Inflammatory macrophage treated with lipopolysaccharide for 4 hours (primary cell): ENCODE data around the gene DMD.
A peak's percentile ranks its signal among the peaks of the same experiment; 100 is the strongest.

ENCODE experiments used
- DNase-seq: peaks from one replicate; pipeline ENCODE4 v3.0.0-alpha.2; 2020

DMD gene

GRCh38 chrX:31132821-31133241 lies 2078.5 kb downstream of the DMD start:
- no peak for DNase-seq

- DNase-seq, result no peak
Measured at GRCh38 chrX:31130457-31131220, 2080.7 kb downstream of the DMD start.

GRCh38 chrX:31128855-31129254 lies 2082.5 kb downstream of the DMD start:
- DNase-seq, result peak; percentile 45

- DNase-seq, result no peak
Measured at GRCh38 chrX:31127716-31128115, 2083.6 kb downstream of the DMD start.

- DNase-seq, result no peak
Measured at GRCh38 chrX:31126205-31126604, 2085.1 kb downstream of the DMD start.

- DNase-seq, result no peak
Measured at GRCh38 chrX:31124536-31124935, 2086.8 kb downstream of the DMD start.

GRCh38 chrX:31123335-31123734 lies 2088.0 kb downstream of the DMD start:
- no peak for DNase-seq

- no peak for DNase-seq
Measured at GRCh38 chrX:31117266-31117665, 2094.1 kb downstream of the DMD start.

GRCh38 chrX:31115398-31115797 lies 2096.0 kb downstream of the DMD start:
- no peak for DNase-seq

- no peak for DNase-seq
Measured at GRCh38 chrX:31114858-31115257, 2096.5 kb downstream of the DMD start.

GRCh38 chrX:31112226-31112999 lies 2098.9 kb downstream of the DMD start:
- DNase-seq, result no peak

- no peak for DNase-seq
Measured at GRCh38 chrX:31110657-31111056, 2100.7 kb downstream of the DMD start.

- peak; percentile 2 for DNase-seq
Measured at GRCh38 chrX:31099536-31100090, 2111.7 kb downstream of the DMD start.

GRCh38 chrX:31098079-31098478 lies 2113.3 kb downstream of the DMD start:
- DNase-seq, result no peak

- DNase-seq, result no peak
Measured at GRCh38 chrX:31093639-31093975, 2117.7 kb downstream of the DMD start.

GRCh38 chrX:31092970-31093638 lies 2118.2 kb downstream of the DMD start:
- DNase-seq, result no peak

GRCh38 chrX:31092476-31092875 lies 2118.9 kb downstream of the DMD start:
- DNase-seq, result no peak

- DNase-seq, result no peak
Measured at GRCh38 chrX:31091819-31092218, 2119.5 kb downstream of the DMD start.

GRCh38 chrX:31074522-31074921 lies 2136.8 kb downstream of the DMD start:
- no peak for DNase-seq

- no peak for DNase-seq
Measured at GRCh38 chrX:31071725-31072124, 2139.6 kb downstream of the DMD start, which contains the start of gene FTHL17. Gene FTHL17, minus strand, starts transcription at chrX:31072041. Its CDS starts 88 bp downstream, at chrX:31071953.

- DNase-seq, result no peak
Measured at GRCh38 chrX:31071262-31071661, 2140.1 kb downstream of the DMD start.

- DNase-seq, result no peak
Measured at GRCh38 chrX:31070057-31070468, 2141.3 kb downstream of the DMD start.
